ENCODE results near the gene CELSR1.

GRCh38 chr22:46380069-46380468, 157.4 kb downstream of the CELSR1 start:
- TF ChIP-seq CTCF (IDR thresholded peaks at IDR 0.05) (no peak), REST (IDR thresholded peaks at IDR 0.05; ENCODE audit: insufficient read depth in 1 of 2, low read depth in 2 of 2, low read length in 1 of 2) (no peak)
